DND-41 (cell line): Measurements from ENCODE around the gene SLBP.
"Not testable (repeated sequence)": the region's sequence is repeated elsewhere in the genome, so short reads cannot be mapped to it uniquely, and the experiment has no call there.

ENCODE experiments used
- EZH2 ChIP-seq: IDR thresholded peaks from 3 replicates; pipeline ENCODE4 v1.6.1; 2012; ENCODE audit warnings: borderline replicate concordance, low read depth, mild to moderate bottlenecking, moderate library complexity, low read length, inconsistent platforms; ENCODE audit not compliant: severe bottlenecking
- TF ChIP-seq, protein P1 (sequence below): IDR thresholded peaks from 2 replicates; pipeline ENCODE4 v1.5.1; 2012; ENCODE audit warnings: borderline replicate concordance, low read length, moderate library complexity, mild to moderate bottlenecking; ENCODE audit not compliant: poor library complexity, severe bottlenecking; ENCODE audit errors: extremely low read depth

DNA sequence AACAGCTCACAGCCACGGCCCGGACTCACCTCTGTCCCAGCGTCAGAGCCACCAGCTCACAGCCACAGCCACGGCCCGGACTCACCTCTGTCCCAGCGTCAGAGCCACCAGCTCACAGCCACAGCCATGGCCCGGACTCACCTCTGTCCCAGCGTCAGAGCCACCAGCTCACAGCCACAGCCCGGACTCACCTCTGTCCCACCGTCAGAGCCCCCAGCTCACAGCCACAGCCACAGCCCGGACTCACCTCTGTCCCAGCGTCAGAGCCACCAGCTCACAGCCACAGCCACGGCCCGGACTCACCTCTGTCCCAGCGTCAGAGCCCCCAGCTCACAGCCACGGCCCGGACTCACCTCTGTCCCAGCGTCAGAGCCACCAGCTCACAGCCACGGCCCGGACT is 41.1 kb downstream of the SLBP start:
- TF ChIP-seq, protein P1, sequence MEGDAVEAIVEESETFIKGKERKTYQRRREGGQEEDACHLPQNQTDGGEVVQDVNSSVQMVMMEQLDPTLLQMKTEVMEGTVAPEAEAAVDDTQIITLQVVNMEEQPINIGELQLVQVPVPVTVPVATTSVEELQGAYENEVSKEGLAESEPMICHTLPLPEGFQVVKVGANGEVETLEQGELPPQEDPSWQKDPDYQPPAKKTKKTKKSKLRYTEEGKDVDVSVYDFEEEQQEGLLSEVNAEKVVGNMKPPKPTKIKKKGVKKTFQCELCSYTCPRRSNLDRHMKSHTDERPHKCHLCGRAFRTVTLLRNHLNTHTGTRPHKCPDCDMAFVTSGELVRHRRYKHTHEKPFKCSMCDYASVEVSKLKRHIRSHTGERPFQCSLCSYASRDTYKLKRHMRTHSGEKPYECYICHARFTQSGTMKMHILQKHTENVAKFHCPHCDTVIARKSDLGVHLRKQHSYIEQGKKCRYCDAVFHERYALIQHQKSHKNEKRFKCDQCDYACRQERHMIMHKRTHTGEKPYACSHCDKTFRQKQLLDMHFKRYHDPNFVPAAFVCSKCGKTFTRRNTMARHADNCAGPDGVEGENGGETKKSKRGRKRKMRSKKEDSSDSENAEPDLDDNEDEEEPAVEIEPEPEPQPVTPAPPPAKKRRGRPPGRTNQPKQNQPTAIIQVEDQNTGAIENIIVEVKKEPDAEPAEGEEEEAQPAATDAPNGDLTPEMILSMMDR: not testable (repeated sequence)
- not testable (repeated sequence) for TF ChIP-seq EZH2
